HepG2 (cell line): Measurements from ENCODE around the gene TP53. TPM values are rescaled to one million over a fixed set of nuclear protein-coding genes. Genes with fewer than 3 reads are reported as not detected.

Source experiments
- ASH2L ChIP-seq: fragments of 300-600, 200-600 bp; sonication (generic); IDR thresholded peaks from 2 replicates; pipeline ENCODE4 v1.7.0; 2017; ENCODE audit warnings: low read depth, mild to moderate bottlenecking, moderate library complexity, mixed read lengths, low read length; ENCODE audit not compliant: insufficient read length
- CREM ChIP-seq, 2 experiments: sonication (generic) in 1 of 2; formaldehyde crosslinking in 1 of 2; IDR thresholded peaks; 2 replicates each; pipeline versions ENCODE4 v1.4.0 to v1.6.1; 2016 to 2020; ENCODE audit warnings: antibody characterized with exemption in 1 of 2, mild to moderate bottlenecking in 1 of 2, missing genetic modification reagents in 1 of 2
- DNMT3B ChIP-seq: conservative IDR thresholded peaks from 2 replicates; pipeline ENCODE4 v1.6.1; 2016; ENCODE audit warnings: missing biosample characterization, control low read depth
- EHMT2 ChIP-seq: fragments of 200-600 bp; sonication (generic); IDR thresholded peaks from 2 replicates; pipeline ENCODE4 v1.7.0; 2017; ENCODE audit warnings: antibody characterized with exemption, low read depth, low read length, borderline replicate concordance
- ELF1 ChIP-seq: sonication (generic); formaldehyde crosslinking; IDR thresholded peaks from 2 replicates; pipeline ENCODE4 v1.4.0; 2020; ENCODE audit warnings: missing genetic modification reagents
- EP300 ChIP-seq, 3 experiments: sonication (generic) in 1 of 3; formaldehyde crosslinking in 1 of 3; IDR thresholded peaks; 2 replicates each; pipeline versions ENCODE4 v1.5.1 to v1.6.1; 2011 to 2020; ENCODE audit warnings: low read depth in 2 of 3, low read length in 2 of 3, borderline replicate concordance in 1 of 3, improper control_type of control experiment in 1 of 3, mild to moderate bottlenecking in 1 of 3, missing genetic modification reagents in 1 of 3, moderate library complexity in 1 of 3
- HCFC1 ChIP-seq: fragments of 150-350 bp; IDR thresholded peaks from 2 replicates; pipeline ENCODE4 v1.6.1; 2014; ENCODE audit warnings: low read depth, low read length
- NFYB ChIP-seq: sonication (generic); formaldehyde crosslinking; IDR thresholded peaks from 2 replicates; pipeline ENCODE4 v1.4.0; 2020; ENCODE audit warnings: missing genetic modification reagents
- POGZ ChIP-seq: sonication (generic); formaldehyde crosslinking; IDR thresholded peaks from 2 replicates; pipeline ENCODE4 v1.4.0; 2020; ENCODE audit warnings: mild to moderate bottlenecking, missing genetic modification reagents
- SP4 ChIP-seq: sonication (generic); formaldehyde crosslinking; IDR thresholded peaks from 2 replicates; pipeline ENCODE4 v1.8.1; 2023; ENCODE audit warnings: mild to moderate bottlenecking, missing genetic modification reagents
- SP5 ChIP-seq: IDR thresholded peaks from 2 replicates; pipeline ENCODE4 v1.6.1; 2016; ENCODE audit warnings: low read depth, borderline replicate concordance
- TEAD3 ChIP-seq: optimal IDR thresholded peaks from 2 replicates; pipeline ENCODE3; 2016; ENCODE audit warnings: borderline replicate concordance
- THAP11 ChIP-seq: IDR thresholded peaks from 2 replicates; pipeline ENCODE4 v1.6.1; 2016; ENCODE audit warnings: missing biosample characterization, missing genetic modification reagents
- ZFP36 ChIP-seq: fragments of 150-350 bp; IDR thresholded peaks from 2 replicates; pipeline ENCODE4 v1.6.1; 2018; ENCODE audit warnings: borderline replicate concordance, low read length, low read depth; ENCODE audit not compliant: partially characterized antibody
- ZNF563 ChIP-seq: sonication (generic); formaldehyde crosslinking; IDR thresholded peaks from 2 replicates; pipeline ENCODE4 v1.8.0; 2022; ENCODE audit warnings: mild to moderate bottlenecking, moderate library complexity, missing genetic modification reagents
- ZNF709 ChIP-seq: sonication (generic); formaldehyde crosslinking; IDR thresholded peaks from 2 replicates; pipeline ENCODE4 v1.5.0; 2020; ENCODE audit warnings: mild to moderate bottlenecking, missing genetic modification reagents
- polyA plus RNA-seq, 8 experiments: library from polyadenylated mRNA; depleted of rRNA in 3 of 8; stranded (reverse) in 7 of 8; unstranded in 1 of 8; fragments of >200 nt; fragmentation: Illumina TruSeq in 4 of 8; extraction: Trizol in 4 of 8; gene quantifications; 2 replicates each; pipeline versions ENCODE4 v1.2.1 to v1.2.3, GENCODE V29; 2011 to 2016; ENCODE audit warnings: low read depth in 4 of 8, missing spikeins in 1 of 8, mixed read lengths in 1 of 8; ENCODE audit not compliant: insufficient read depth in 1 of 8
- total RNA-seq, 5 experiments: library from RNA; depleted of rRNA; stranded (reverse); fragments of >200 nt; fragmentation: Illumina TruSeq; extraction: Trizol; gene quantifications; 2 replicates each; pipeline ENCODE4 v1.2.3, GENCODE V29; 2016; ENCODE audit warnings: low read depth in 1 of 5
- TF ChIP-seq, protein P1 (sequence below): IDR thresholded peaks from 2 replicates; pipeline ENCODE4 v1.6.1; 2016; ENCODE audit warnings: low read depth
- TF ChIP-seq, protein P2 (sequence below): IDR thresholded peaks from 2 replicates; pipeline ENCODE4 v1.4.0; 2020; ENCODE audit warnings: mild to moderate bottlenecking, missing genetic modification reagents
- TF ChIP-seq, protein P3 (sequence below): sonication (generic); formaldehyde crosslinking; IDR thresholded peaks from 2 replicates; pipeline ENCODE4 v1.5.1; 2020; ENCODE audit warnings: missing genetic modification reagents, mild to moderate bottlenecking, borderline replicate concordance
- TF ChIP-seq, protein P4 (sequence below): sonication (generic); formaldehyde crosslinking; IDR thresholded peaks from 2 replicates; pipeline ENCODE4 v1.4.0; 2020; ENCODE audit warnings: missing genetic modification reagents

TP53 gene
- total and polyA plus RNA-seq, 2 of the 13 experiments (the other 11 are each of a cell fraction or from before 2014, with no cell fraction given), result 17.1 to 29.9 TPM

DNA sequence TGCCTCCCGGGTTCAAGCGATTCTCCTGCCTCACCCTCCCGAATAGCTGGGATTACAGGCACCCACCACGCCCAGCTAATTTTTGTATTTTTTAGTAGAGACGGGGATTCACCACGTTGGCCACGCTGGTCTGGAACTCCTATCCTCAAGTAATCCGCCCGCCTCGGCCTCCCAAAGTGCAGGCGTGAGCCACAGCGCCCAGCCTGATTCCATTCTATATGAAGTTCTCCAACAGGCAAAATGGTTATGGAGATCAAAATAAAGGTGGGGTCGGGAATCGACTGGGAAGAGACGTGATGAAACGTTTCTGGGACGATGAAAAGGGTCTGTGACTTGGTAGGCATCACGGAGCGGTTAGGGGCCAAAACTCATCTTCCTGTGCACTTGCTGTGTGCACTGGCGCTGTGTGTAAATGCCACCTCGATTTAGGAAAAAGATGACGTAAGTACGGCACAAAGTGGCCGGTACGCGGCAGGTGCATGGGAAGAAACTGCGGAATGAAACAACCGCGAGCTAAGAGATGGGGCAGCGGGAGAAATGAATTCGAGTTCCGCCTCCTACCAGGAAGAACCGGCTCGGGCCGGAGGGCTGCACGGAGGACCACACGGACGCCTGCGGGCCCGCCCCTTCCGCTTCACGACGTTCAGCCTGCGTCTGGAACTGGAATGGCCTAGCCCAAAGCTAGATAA lies 1.6 kb downstream of the TP53 start (continued):
- TF ChIP-seq NFYB (CRISPR knock-in tag) (peak; percentile 7; the same call in 1 of the 2 replicates), EP300 (IDR thresholded peaks at IDR 0.05; ENCODE audit: low read depth in 2 of 2, low read length in 2 of 2) (0 out of 4 replicates have a peak, but pooled peaks of 1 of the 2 experiments have one; percentile 21), EP300 (CRISPR knock-in tag; IDR thresholded peaks at IDR 0.05; ENCODE audit: borderline replicate concordance) (no peak), DNMT3B (no peak), THAP11 (CRISPR knock-in tag) (peak; percentile 83; the same call in 1 of the 2 replicates), HCFC1 (peak; percentile 52; the same call in 1 of the 2 replicates), POGZ (CRISPR knock-in tag) (no peak), SP4 (CRISPR knock-in tag) (peak; percentile 54), CREM (IDR thresholded peaks at IDR 0.05) (0 out of 2 replicates have a peak, but pooled peaks have one; percentile 14), CREM (CRISPR knock-in tag; IDR thresholded peaks at IDR 0.05) (no peak), EHMT2 (no peak), ZNF563 (CRISPR knock-in tag) (peak; percentile 73; the same call in 1 of the 2 replicates), TEAD3 (CRISPR knock-in tag) (peak; percentile 44), ELF1 (CRISPR knock-in tag) (peak; percentile 85), ZFP36 (no peak), ZNF709 (CRISPR knock-in tag) (0 out of 2 replicates have a peak, but pooled peaks have one; percentile 44), SP5 (CRISPR knock-in tag) (peak; percentile 80), ASH2L (peak; percentile 78)
- TF ChIP-seq, protein P1, sequence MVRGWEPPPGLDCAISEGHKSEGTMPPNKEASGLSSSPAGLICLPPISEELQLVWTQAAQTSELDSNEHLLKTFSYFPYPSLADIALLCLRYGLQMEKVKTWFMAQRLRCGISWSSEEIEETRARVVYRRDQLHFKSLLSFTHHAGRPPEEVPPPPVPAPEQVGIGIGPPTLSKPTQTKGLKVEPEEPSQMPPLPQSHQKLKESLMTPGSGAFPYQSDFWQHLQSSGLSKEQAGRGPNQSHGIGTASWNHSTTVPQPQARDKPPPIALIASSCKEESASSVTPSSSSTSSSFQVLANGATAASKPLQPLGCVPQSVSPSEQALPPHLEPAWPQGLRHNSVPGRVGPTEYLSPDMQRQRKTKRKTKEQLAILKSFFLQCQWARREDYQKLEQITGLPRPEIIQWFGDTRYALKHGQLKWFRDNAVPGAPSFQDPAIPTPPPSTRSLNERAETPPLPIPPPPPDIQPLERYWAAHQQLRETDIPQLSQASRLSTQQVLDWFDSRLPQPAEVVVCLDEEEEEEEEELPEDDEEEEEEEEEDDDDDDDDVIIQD (CRISPR knock-in tag), result no peak
- TF ChIP-seq, protein P2, sequence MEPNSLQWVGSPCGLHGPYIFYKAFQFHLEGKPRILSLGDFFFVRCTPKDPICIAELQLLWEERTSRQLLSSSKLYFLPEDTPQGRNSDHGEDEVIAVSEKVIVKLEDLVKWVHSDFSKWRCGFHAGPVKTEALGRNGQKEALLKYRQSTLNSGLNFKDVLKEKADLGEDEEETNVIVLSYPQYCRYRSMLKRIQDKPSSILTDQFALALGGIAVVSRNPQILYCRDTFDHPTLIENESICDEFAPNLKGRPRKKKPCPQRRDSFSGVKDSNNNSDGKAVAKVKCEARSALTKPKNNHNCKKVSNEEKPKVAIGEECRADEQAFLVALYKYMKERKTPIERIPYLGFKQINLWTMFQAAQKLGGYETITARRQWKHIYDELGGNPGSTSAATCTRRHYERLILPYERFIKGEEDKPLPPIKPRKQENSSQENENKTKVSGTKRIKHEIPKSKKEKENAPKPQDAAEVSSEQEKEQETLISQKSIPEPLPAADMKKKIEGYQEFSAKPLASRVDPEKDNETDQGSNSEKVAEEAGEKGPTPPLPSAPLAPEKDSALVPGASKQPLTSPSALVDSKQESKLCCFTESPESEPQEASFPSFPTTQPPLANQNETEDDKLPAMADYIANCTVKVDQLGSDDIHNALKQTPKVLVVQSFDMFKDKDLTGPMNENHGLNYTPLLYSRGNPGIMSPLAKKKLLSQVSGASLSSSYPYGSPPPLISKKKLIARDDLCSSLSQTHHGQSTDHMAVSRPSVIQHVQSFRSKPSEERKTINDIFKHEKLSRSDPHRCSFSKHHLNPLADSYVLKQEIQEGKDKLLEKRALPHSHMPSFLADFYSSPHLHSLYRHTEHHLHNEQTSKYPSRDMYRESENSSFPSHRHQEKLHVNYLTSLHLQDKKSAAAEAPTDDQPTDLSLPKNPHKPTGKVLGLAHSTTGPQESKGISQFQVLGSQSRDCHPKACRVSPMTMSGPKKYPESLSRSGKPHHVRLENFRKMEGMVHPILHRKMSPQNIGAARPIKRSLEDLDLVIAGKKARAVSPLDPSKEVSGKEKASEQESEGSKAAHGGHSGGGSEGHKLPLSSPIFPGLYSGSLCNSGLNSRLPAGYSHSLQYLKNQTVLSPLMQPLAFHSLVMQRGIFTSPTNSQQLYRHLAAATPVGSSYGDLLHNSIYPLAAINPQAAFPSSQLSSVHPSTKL (CRISPR knock-in tag), result peak; percentile 35; the same call in 1 of the 2 replicates
- TF ChIP-seq, protein P3, sequence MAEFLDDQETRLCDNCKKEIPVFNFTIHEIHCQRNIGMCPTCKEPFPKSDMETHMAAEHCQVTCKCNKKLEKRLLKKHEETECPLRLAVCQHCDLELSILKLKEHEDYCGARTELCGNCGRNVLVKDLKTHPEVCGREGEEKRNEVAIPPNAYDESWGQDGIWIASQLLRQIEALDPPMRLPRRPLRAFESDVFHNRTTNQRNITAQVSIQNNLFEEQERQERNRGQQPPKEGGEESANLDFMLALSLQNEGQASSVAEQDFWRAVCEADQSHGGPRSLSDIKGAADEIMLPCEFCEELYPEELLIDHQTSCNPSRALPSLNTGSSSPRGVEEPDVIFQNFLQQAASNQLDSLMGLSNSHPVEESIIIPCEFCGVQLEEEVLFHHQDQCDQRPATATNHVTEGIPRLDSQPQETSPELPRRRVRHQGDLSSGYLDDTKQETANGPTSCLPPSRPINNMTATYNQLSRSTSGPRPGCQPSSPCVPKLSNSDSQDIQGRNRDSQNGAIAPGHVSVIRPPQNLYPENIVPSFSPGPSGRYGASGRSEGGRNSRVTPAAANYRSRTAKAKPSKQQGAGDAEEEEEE (CRISPR knock-in tag), result no peak
- TF ChIP-seq, protein P4, sequence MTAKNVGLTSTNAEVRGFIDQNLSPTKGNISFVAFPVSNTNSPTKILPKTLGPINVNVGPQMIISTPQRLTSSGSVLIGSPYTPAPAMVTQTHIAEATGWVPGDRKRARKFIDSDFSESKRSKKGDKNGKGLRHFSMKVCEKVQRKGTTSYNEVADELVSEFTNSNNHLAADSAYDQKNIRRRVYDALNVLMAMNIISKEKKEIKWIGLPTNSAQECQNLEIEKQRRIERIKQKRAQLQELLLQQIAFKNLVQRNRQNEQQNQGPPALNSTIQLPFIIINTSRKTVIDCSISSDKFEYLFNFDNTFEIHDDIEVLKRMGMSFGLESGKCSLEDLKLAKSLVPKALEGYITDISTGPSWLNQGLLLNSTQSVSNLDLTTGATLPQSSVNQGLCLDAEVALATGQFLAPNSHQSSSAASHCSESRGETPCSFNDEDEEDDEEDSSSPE (CRISPR knock-in tag), result peak; percentile 34; the same call in 1 of the 2 replicates
